Medulla oblongata (tissue), 1 donor: ENCODE data around the gene TTC7B.

Experiments used
- DNase-seq: peaks from one replicate; pipeline ENCODE4 v3.0.0-alpha.2; 2015; ENCODE audit errors: extremely low spot score

Gene TTC7B

DNA sequence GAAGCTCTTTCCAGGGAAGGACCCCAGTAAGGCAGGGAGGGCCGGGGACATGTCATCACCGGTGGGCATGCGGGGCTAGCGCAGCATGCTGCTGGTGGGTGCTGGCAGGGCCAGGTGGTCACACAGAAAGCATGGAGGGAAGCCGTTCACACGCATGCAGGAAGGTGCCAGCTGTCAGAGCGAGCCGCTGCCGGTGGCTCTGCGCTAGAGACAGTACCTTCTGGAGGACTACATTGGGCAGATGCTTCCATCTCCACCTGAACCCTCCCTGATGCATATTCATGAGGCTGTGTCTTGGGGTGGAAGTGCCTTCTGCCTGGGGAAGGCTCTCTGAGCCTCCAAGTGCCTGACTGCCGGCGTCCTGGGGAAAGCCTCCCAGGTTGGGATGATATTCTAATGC is 215.6 kb downstream of the TTC7B start:
- DNase-seq = no peak

DNA sequence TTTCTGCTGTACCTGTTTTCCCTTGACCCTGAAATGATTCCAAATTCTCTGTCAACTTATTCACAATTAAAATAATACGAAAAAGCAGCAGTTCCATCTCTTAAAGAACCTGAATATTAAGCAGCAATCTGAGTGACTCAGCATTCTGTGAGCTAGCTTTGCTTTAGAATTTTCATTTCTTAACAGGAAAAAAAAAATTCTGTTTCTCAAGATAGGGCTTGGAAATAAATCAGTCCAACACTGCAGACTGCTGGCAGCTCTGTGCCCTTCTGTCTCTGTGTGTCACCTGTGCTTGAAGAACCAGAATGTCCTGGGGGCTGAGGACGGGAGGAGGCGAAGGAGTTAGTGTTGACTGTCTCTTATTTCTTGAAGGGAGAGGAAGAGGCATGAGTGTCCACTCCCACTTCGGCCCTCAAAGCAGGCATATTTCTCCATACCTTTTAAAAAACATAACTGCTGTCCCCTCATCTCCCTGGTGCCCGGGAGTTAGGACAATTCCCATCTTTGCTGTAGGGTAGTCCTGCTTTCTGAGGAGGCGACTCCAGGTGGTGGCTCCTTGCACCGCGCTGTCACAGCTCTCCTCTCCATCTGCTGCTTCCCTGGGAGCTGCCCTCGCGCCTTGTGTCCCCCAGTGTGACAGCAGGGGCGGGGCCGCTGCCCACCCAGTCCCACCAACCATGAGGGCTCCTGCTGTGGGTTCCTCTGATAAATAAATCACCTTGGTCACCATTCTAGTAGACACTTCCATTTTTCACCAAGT is 216.3 kb downstream of the TTC7B start:
- DNase-seq = peak; percentile 51

DNA sequence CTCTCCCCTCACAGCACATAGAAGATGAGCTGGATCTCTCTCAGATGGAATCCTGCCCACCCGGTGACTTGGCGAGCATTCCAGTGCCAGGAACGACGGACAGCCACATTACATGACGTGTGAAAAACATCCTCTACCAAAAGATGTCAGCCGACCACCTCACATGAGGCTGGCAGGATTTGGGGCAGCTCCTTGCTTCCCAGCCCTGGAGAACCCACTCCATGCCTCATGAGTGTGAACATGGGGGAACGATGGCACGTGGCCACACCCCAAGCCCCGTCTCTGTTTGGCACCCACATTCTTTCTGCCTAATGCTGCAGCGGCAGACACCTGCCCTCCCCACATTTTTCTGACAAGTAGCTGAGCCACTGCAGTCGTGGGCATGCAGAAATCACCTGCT is 216.9 kb downstream of the TTC7B start:
- DNase-seq = peak; percentile 42

DNA sequence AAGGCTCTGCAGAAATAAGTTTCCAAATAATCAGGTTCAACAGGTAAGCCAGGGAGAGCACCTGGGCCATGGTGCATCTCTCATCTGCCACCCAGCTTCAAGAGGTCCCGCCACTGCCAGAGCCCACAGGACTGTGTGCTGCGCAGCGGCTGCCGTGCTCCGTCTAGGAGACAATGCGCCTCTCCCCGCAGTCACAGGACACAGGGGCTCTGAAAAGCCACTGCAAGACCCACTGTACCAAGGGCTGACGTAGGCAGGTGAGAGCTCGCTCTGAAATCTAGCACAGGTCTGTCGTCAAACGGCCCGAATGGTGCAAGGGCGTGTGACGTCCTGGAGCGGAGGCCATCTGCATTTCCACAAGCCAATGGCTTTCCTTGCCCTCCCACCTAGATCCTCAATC is 218.3 kb downstream of the TTC7B start:
- DNase-seq = no peak

DNA sequence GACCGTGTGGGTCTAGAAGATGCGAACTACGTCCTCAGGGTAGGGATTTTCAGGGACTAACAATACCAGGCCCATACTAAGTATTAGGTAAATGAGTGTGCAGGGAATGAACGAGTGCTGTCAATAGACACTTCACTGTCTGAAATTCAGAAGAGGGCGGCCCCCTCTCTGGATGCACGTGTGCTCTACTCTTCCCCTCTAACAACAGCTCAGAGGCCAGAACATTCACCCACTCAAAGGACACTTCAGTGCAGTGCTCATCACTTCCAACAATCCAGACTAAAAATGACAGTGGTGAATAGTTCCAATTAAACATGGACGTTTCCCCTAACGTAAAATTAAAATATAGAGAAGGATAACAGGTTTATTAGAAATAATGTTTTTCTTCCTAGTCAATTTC is 219.5 kb downstream of the TTC7B start:
- DNase-seq = no peak

DNA sequence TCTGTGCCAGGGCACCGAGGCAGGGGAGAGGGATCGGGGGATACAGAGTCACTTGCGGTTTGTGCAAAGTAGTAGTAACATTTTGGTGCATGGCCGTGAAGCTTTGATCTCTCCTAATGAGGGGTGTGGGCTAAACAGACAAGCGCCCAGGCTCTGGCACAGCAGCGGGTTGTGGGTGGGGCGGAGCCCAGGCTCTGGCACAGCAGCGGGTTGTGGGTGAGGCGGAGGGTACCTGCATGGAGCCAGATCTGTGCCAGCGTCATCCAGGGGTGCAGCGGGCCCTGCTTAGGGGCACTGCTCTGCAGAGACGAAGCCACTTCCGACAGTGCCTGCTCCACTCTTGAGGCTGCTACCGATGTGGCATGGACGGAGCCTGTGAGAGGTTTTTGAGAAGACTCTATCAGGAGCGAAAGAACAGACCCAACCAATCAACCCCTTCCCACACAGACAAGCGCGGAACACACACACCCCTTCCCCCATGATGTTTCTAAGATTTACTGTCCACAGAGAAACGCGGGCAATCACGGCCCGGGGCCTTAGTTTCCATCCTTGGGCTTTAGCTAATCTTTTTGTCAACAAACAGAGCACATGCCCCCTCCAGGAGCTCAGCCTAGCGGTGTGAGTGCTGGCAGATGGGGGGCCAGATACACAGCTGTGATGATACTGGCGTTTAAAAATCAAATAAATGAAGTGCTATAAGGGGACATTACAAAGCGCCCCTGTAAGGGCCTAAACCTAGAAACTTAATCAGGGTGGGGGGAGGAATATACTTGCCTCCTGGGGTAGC is 222.8 kb downstream of the TTC7B start:
- no peak for DNase-seq

DNA sequence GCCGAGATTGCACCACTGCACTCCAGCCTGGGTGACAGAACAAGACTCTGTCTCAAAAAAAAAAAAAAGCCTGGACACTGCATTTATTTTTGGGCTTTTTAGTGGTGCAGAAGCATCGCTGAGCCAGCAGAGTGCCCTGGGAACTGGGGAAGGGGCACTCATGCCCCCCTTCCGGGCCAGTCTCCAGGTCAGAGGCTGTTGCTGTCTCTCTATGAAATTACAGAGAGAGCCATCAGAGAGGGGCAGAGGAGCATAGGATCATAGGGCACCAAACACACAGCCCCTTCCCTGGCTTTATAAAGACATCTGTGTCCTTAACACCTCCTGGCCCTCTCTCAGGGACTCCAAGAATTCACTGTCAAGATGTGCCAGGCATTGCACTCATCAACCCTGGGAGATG is 223.6 kb downstream of the TTC7B start:
- no peak for DNase-seq

DNA sequence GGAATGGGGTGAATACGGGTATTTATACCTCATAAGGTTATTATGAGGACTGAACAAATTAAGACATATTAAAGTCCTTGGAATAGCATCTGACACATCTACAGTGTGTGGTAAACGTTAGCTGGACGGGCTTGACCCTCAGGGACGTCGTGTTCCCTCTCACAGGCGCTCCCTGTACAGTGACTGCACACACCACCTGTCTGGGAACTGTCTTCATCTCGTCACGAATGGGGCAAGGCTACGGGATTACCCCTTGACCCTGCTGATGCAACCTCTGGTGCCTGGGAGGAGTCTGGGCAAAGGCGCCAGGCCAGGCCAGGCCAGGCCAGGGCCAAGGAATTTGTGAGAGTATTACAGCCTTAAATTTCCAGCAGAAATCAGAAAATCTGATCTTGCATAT is 228.3 kb downstream of the TTC7B start:
- DNase-seq = no peak

DNA sequence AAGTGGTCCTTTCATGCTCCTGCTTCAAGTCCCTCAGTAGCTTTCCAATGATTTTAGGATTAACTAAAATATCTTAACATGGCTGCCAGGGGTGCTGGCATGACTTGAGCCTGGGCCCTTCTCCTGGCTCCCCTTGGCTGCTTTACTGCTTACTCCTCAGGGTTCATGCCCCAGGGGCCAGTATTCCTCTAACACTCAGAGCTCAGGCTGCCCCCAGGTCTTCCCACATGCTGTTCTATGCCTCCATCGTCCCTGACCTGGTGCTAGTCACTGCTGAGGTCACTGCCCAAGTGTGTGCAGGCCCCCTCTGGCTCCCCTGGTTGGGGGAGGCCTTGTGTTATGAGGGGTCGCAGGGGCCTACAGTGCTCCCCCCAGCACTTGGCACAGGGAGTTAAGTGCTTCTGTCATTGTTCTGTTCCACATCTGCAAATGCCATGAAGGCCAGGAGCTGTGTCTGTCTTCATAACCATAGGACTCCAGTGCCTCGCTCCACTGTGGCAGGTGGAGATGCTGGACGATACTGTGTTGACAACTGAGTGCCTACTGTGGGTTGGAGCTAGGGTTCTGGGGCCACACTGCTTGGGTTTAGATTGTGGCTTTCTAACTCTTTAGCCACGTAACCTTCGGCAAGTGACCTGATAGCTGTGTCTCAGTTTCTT is 228.8 kb downstream of the TTC7B start:
- no peak for DNase-seq

DNA sequence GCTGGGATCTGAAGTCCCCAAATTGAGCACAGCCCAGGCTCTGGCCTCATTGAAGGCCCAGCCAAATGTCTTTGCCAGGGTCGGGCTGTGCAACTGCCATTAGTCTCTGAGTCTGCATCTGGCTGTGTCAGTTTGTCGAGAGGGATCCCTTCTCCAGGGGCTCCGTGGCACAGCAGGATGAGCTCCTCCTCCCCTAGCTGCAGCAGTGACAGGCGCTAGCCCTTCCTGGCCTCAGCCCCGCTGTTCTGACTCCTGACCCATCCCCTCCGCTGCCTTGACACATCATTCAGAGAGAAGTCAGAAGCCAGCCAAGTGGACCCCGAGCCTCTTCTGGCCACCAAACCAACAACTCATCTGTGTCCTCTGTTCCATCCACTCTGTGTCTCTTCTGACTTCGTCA is 231.1 kb downstream of the TTC7B start:
- DNase-seq = no peak

DNA sequence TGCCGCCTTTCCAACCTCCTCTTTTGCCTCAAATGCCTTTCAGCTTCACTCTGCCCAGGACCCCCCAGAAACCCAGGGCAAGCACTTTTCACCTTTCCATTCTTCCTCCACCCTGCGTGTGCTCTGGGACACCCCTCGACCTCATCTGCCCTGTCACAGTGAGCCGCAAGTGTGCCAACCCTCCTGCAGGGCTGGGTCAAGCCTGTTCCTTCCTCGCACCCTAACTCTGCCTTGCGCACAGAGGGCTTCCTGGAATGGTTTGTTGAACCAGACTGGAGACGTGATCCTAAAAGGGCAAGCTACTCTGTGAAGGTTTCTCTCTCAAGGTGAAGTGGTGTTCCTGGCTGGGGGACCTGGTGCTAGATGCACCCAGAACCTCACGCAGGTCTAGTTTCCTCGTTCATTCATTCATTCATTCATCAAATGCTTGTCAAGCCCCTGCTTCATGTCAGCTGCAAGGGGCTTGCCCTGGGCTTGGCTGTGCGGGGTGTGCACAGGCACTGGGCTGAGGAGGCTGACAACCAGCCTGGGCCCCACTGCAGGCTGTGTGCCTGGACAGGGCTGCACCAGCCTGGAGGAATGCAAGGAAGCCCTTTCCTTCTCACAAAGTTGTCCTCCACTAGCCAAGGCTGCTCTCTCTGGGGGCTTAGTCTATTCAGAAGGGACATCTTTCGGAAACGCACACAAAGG is 232.2 kb downstream of the TTC7B start:
- DNase-seq = no peak

DNA sequence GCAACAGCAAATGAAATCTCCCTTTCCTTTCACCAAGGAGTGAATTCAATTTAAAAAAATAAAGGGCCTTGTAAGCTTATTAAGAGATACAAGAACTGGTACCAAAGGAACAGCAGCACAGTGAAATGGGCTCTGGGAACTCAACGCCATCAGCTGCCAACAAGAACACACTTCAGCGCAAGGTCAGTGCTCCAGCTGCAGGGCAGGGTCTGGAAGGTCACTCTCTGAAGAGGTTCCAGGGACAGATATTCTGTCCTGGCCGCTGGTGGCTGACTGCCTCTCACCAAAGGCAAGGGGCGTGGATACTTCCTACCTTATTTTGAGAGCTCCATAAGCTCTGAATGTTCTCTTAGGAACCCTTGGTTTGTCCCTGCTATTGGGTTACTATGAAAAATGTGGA is 232.8 kb downstream of the TTC7B start:
- DNase-seq = no peak

DNA sequence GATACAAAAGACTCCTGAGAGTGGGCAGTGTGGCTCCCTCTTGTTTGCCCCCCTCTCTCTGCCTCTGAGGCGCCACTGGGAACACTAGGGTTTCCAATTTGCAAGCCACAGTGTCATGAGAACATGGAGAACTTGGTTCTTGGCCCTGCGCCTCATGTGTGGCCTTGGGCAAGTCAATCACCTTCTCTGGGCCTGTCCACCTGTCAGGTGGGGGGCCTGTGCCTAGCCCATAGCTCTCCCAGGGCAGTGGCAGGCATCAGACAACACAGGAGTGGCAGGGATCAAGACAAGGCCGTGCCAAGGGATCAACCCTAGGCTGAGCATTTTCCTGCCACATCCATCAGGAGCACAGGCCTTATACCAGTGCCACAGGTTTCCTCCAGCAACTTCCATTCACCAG is 234.1 kb downstream of the TTC7B start:
- DNase-seq = no peak

DNA sequence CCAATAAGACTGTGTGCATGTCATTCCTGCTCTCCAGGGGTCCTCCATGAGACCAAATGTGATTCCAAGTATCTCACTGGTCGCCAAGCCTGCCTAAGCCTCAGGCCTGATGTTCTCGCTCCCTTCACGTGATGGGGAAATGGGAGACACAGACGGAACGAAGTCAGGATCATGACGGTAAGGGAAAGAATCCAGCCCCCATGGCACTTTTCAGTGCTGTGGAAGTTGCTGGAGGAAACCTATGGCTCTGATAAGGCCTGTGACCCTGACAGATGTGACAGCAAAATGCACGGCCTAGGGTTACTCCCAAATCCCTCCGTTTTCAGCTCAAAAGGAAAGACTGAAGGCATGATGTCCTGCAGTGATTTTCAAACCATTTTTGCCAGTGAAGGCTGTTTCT is 234.5 kb downstream of the TTC7B start:
- DNase-seq = no peak

DNA sequence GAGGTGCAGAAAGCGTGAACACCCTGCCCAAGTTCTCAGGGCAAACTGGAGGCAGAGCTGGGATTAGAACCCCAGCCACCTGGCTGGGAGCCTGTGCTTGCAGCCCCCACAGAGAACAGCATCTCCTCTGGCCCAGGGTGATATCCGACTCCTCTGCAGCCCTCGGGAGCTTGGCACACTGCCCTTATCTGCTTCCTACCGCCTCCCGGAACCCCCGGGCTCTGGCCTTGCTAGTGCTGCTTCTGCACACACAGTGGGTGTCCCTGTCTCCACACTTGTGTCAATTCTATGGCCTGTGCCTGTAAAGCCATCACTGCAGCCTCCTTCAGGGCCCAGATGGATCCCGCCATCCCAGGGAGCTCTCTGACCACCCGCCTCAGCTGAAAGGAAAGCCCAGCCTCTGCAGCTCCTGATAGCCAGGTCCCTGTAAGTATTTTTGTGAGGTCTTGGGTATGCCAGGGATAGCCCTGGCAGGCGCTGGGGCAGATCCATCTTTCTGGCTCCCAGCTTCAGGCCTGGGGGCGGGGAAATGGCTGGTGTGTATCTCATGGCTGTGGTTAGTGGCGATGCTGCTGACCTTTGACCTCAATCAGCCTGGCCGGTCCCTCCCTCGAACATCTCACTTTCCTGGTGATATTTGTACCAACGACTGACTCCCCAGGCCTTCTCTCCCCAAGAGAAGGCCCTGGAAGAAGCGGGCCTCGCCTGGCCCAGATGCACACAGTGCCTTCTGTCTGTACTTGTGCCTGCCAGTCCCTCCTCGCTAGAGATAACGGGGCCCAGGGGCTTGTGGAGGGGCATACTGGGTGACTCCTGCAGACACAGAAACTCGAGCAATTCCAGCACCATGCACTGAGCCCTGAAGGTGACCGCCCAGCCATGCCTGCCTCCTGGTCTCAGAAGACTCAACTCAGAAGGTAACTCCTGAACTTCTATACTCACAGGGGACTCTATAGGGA is 235.6 kb downstream of the TTC7B start:
- no peak for DNase-seq

DNA sequence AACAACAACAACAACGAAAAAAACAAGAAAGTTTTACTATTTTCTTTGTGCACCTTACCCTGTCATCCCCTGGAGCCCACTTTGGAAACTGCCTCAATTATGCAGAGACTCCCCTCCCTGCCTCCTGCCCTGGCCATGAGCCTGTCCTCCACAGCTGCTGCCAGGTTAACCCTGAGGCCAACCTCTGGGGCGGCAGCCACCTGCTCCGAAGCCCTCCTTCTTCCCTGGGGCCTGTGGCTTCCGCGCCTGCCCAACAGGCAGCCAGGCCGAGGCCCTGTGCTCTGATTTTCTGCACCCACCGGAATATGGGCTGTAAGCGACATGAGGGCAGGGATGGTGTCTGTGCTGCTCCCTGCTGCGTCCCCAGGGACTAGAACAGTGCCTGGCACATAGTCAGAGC is 236.4 kb downstream of the TTC7B start:
- no peak for DNase-seq

DNA sequence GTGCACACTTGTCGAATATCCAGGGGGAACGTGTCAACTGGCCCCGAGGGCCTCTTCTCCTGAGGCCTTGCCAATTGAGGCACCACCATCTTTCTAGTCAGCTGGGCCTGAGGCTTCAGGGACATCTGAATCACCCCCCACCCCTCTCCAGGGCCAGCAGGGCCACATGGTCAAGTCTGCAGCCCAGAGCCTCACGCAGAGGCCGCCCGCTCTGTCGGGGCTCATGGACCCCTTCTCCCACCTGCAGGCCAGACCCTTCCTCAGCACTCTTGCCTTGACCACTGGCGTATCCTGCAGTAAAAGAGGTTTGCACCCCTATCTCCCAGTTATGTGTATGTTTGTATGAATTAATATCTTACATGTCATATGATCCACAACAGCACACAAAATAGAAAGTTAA is 237.1 kb downstream of the TTC7B start:
- DNase-seq = no peak

DNA sequence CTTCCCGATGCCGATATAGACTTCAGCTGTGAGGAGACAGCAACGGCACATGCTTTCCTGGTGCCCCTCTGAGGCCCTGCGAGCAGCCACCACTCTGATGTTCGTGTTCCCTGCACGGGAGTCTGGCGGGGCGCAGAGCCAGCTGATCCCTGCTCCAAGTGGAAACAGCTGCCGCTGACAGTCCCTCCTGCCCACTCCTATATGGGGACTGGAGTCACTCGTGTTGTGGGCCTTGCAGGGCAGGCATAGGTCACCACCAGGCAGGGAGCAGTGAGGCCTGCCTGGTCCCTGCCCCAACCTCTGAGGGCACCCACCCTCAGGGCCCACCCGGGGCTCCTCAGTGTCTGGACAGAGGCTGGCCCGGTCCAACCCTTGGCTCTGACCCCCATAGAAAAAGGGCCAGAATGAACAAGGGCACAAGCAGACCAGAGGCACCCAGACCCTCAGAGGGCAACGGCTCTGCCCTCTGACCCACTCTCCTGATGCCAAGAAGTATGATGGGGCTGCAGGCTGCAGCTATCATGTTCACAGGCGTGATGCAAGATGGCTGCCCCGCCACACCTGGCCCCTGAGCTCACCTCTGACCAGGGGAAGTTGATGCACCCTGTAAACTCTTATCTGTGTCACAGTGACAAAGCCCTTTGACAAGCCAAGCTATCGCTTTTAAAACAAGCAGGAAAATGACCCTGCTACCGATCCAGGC is 237.8 kb downstream of the TTC7B start:
- DNase-seq = peak; percentile 31

DNA sequence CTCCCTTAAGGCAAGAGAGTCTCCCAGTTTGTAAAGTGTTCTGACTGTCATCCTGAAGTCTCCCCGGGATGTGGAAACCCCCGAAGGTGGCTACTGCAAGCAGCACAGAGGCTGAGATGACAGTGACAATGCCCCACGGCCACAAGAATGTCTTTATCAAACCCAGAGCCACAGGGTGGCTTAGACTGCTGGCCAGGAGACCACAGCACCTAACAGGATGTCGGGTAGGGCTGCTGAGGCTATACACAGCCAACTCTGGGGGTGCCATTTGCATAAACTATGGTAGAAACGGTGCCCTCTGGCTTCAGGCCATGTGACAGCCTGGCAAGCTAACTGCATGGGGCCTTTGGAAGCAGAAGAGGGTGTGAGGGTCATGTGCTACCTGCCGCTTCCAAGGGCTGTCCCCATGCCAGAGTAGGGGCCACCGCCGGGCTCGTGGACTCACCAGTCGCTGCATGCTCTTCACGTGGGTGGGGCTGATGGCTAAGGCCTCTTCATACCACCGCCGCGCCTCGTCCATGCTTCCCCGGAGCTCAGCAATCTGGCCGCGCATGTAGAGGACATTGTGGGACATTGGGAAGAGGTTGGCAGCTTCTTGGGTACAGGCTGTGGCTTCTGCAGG is 238.5 kb downstream of the TTC7B start:
- peak; percentile 43 for DNase-seq
